SK-N-DZ (cell line): ENCODE measurements around the gene ELANE.
"Not testable (repeated sequence)": the region's sequence is repeated elsewhere in the genome, so short reads cannot be mapped to it uniquely, and the experiment has no call there.

ENCODE experiments used
- DNase-seq: peaks from one replicate; pipeline ENCODE4 v3.0.0-alpha.2; 2015; ENCODE audit warnings: low spot score

ELANE gene

DNA sequence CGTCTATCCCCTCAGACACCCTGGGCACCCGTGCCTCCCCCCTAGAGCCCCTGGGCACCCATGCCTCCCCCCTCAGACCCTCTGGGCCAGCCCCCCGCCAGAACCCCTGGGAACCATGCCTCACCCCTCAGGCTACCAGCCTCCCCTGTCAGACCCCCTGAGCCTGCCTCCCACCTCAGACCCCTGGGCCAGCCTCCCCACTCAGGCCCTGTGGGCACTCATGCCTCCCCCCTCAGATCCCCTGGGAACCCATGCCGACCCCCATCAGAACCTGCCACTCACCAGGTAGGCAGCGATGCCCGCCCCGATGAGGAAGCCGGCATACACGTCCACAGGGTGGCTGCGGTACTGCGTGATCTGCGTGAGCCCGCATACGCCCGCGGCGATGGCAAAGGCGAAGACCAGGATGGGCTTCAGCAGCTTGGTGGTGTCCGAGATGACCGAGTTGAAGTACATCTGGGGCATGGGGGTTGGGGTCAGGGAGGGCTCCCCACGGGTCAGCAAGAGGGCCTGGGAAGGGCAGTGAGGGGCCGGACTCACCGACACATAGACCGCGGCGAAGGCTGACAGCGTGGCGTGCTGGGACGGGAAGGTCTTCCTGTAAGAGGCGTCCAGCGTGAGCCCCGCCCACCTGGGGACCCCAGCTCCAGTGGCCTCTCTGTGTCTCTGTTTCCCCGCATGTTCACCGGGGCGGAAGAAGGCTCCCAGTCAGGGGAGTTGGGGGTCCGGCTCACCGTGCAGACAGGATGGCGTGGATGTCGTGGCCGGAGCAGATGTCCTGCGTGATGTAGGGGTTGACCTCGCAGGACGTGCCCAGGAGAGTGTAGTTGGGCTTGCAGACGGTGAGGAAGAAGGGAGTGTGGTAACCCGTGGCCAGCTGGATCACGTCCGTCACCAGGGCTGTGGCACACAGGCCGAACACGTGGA lies 37.7 kb upstream of the ELANE start:
- DNase-seq, result no peak

DNA sequence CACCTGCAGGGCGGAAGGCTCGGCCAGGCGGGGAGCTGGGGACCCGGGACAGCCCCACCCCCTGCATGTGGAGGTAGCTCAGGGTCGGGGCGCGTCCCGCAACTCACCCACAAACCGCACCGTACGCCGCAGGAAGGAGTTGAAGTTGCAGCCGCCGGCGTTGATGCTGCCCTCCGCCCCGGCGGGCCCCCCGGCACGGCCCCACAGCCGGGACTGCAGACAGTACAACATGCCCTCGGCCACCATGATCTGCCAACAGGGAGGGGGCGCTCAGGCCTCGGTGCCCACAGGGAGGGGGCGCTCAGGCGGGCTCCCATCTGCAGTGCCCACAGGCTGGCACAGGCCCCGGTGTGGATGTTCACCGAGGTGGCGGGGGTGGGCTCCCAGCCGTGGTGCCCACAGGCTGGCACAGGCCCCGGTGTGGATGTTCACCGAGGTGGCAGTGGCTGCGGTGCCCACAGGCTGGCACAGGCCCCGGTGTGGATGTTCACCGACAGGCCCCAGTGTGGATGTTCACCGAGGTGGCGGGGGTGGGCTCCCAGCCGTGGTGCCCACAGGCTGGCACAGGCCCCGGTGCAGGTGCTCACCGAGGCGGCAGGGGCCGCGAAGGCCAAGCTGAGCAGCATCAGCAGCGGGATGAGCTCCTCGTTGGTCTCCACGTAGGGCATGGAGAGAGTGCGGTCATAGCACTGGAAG lies 36.9 kb upstream of the ELANE start:
- no peak for DNase-seq

DNA sequence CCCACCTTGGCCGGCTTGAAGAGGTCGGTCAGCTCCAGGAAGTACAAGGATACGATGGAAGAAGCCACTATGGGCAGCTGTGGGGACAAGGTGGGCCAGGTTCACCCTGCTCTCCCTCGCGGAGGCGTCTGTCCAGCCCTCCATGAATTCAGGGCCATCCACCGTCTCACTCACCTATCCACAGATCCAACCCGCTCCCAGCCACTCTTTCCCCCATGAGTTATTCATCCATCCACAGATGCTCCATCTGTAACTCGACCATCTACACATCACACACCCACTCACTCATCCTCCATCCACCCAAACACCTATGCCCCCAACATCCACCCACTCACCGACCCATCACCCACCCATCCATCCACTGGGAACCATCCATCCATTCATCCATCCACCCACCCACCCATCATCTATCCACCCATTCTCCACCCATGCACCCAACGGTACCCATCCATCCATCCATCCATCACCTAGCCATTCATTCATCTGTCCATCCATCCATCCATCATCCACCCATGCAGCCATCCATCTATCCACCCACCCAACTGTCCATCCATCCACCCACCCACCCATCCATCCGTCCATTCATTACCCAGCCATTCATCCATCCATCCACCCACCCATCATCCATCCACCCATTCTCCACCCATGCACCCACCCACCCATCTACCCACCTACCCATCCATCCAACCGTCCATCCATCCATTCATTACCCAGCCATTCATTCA lies 36.2 kb upstream of the ELANE start:
- no peak for DNase-seq

DNA sequence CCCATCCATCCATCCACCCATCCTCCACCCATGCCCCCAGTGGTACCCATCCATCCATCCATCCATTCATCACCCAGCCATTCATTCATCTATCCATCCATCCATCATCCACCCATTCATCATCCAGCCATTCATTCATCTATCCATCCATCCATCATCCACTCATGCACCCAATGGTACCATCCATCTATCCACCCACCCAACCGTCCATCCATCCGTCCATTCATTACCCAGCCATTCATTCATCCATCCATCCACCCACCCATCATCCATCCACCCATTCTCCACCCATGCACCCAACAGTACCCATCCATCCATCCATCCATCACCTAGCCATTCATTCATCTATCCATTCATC lies 35.6 kb upstream of the ELANE start:
- DNase-seq, result no peak

DNA sequence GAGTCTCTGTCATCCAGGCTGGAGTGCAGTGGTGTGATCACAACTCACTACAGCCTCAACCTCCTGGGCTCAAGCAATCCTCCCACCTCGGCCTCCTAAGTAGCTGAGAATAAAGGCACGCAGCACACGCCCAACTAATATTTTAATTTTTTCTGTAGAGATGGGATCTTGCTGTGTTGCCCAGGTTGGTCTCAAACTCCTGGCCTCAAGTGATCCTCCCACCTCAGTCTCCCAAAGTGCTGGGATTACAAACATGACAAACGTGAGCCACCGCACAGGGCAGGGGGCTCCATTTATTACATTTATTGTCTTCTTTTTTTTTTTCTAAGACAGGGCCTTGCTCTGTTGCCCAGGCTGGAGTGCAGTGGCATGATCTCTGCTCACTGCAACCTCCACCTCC lies 31.9 kb upstream of the ELANE start:
- DNase-seq, result not testable (repeated sequence)

DNA sequence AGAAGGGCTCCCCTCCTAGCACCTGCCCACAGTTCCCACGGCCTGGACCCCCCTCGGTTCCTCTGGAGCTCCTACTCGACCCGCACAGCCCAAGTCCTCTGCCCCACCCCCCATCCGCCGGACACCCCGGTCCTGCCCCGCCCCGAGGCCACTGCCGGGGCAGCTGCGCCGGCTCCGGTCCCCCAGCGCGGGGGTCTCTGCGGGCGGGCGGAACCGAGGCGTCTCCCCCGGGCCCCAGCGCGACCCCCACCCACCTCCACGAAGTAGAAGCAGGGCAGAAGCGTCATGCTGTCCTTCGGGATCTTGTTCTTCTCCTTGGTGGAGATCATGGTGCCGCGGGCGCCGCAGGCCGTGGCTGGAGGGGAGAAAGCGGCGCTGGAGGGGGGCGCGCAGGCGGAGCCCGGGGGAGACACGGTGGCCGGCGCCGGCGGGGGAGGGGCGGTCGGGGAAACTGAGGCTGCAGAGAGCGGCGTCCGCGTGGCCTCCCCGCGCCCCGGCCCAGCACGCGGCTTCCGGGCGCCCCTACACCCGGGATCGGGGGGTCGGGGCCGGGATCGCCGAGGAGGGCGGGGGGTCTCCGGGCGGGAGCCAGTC lies 30.8 kb upstream of the ELANE start:
- DNase-seq, result no peak

DNA sequence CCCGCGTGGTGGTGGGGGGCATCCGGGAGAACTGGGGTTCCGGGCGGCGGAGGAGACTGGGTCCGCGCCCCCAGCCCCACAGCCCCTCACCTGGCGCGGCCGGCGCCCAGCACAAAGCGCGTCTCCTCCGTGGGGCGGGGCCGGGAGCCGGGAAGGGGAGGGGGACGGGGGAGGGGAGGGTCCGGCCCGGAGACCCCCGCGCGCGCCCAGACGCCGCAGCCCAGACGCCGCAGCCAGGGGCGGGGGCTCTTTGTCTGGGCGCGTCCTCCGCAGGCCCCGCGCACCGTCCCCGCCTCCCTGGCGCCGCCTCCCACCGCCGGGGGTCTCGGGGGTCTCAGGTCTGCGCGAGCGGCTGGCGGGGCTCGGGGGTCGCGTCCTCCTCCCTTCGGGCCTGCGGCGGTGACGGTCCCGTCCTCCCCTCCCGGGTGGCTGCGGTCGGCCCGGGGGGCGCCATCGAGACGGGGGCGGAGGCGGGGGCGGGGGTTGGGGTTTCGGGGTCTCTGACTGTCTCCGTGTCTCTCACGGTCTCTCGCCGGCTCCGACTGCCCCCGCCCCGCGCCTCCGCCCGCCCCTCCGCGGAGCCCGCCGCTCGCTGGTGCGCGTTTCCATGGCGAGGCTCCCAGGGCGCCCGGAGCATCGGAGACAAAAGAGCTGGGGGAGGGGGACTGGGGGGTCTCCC lies 30.1 kb upstream of the ELANE start, which contains the start of gene PLPPR3:
PLPPR3 (minus strand) TSS at position 131 of the 679 bp plus-strand sequence. CDS start 396 bp downstream, outside the sequence.
- DNase-seq, result peak; percentile 72

DNA sequence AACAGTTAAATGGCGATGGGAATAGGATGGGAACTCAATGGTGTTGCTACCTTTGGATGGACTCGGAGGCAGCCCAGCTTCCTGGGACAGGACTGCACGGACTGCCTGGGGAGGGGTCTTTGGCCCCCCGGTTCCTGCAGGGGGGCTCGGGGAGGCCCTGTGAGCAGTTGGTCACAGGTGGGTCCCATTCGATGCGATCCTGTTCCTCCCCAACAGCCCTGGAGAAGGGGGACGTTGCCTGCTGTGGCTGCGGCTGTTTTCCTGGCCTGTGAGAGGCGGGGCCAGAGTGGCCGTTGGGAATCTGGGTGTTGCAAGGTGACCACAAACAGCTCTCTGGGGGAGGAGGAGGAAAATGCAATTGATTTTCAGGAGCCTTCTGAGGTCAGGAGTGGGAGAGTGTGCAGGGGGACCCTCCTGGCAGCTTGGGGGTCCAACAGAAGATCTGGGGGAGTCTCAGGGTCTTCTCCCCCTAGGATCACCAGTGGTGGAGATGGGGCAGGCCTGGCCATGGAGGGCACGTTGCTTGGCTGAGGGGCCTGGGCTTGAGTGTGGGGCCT lies 28.5 kb upstream of the ELANE start:
- DNase-seq, result no peak

DNA sequence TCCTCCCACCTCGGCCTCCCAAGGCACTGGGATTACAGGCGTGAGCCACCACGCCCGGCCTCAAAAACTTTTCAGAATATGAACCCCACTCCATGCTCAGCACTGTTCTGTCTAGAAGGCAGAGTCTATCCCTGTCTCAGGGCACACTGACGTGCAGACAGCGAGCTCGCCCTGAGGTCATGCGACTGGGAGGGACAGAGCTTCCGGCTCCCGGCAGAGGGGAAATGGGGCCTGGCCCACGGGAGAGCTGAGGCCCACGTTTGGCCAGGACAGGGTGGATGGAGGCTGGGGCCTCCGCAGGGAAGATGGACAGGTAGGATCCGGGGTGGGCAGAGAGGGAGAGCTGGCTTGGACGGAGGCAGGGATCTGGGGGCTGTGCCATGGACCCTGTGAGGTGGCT lies 27.2 kb upstream of the ELANE start:
- no peak for DNase-seq

DNA sequence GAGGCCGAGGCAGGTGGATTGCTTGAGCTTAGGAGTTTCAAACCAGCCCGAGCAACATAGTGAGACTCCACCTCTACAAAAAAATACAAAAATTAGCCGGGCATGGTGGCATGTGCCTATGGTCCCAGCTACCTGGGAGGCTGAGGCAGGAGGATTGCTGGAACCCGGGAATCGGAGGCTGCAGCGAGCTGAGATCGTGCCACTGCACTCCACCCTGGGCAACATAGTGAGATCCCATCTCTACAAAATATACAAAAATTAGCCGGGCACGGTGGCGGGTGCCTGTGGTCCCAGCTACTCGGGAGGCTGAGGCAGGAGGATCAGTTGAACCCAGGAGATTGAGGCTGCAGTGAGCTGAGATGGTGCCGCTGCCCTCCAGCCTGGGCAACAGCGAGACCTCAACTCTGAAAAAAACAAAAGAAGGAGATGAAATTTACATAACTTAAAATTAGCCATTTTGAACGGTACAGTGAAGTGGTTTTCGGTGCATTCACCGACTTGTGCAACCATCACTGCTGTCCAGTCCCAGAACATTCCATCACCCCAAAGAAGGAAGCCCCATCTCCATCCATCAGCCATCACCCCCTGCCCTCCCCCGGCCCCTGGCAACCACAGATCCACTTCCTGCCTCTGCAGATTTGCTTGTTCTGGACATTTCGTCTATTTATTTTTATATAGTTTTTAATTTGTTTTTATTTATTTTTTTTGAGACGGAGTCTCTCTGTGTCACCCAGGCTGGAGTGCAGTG lies 26.0 kb upstream of the ELANE start:
- DNase-seq, result no peak

DNA sequence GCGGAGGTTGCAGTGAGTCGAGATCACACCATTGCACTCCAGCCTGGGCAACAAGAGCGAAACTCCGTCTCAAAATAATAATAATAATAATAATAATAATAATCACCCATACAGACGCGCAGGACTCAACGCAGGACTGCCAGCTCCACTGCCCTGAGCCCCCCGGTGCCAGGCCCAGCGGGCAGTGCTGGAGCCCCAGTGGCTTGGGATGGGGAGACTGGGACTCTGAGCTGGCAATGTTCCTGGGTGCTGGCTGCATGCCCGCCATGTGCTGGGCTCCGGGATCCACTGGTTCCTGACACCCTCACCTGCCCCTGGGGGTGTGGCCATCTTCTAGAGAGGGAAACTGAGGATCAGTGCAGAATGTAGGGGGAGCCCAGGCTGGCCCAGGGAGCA lies 24.8 kb upstream of the ELANE start:
- DNase-seq, result no peak

DNA sequence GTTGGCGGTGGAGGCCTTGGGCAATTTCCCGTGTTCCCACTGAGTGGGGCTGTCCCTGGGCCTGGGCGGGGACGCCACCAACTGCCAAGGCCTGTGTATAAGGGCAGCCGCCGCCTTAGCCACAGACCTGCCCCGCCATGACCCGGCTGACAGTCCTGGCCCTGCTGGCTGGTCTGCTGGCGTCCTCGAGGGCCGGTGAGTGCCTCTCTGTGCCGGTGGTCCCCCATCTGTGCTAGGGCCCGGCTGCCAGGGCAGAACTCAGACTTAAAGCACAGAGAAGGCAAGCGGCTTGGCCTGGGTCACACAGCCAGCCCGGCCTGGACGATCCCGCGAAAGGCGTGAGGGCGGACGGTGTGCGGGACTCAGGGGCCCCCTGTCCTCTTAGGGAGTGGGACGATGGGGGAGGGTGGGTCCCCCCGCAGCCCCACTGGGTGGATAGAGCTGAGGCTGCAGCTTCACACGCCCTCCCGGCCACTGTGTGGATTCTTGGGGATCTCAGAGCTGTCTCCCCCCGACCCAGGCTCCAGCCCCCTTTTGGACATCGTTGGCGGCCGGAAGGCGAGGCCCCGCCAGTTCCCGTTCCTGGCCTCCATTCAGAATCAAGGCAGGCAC lies 24.3 kb upstream of the ELANE start, which contains the start of gene AZU1:
AZU1 (plus strand) TSS at position 128 of the 612 bp plus-strand sequence; CDS start at position 138, 10 bp downstream.
- DNase-seq, result no peak

DNA sequence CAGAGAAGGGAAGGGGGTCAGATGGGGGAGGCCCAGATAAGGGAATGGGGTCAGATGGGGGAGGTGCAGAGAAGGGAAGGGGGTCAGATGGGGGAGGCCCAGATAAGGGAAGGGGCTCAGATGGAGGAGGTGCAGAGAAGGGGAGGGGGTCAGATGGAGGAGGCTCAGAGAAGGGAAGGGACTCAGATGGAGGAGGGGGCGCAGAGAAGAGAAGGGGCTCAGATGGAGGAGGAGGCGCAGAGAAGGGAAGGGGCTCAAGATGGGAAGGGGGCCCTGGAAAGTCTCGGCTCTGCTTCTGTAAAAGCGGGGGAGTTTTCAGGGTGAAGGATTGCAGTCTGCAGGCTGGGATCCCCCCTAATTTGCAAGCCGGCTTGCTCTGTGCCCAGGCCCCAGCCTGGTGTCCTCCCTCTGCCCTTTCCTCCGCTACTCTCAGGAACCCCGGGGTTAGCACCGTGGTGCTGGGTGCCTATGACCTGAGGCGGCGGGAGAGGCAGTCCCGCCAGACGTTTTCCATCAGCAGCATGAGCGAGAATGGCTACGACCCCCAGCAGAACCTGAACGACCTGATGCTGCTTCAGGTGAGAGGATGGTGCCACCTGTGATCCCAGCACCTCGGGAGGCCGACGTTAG lies 22.9 kb upstream of the ELANE start:
- no peak for DNase-seq

DNA sequence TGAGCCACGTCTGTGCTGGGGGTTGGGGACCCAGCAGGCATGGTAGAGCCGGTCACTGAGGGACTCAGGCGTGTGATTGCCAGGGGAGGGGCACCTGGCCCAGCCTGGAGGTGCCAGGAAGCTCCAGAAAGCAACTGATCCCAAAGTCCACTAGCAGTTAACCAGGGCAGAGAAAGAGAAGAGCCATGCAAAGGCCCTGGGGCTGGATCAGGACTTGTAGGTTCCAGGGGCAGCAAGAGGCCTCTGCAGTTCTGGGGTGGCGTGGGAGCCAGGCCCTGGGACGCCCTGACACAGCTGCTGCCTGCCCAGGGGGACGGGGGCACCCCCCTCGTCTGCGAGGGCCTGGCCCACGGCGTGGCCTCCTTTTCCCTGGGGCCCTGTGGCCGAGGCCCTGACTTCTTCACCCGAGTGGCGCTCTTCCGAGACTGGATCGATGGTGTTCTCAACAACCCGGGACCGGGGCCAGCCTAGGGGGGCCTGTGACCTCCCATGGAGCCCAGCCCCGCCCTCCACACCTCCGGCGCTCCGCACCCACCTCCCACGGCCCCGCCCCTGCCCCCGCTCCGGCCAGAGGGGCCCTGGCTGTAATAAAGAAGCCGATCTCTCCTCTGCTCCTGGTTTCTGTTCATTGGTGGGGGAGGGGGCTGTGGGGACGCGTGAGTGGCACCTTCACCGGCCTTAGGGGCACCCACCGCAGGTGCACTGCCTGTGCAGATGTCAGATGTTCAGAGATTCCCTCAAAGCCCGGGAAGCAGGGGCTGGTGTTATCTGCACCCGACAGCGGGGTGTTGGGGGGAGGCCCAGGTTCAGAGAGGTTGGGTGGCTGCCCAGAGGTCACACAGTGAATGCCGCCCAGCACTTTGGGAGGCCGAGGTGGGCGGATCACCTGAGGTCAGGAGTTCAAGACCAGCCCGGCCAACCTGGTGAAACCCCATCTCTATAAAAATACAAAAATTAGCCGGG lies 20.4 kb upstream of the ELANE start:
- no peak for DNase-seq

DNA sequence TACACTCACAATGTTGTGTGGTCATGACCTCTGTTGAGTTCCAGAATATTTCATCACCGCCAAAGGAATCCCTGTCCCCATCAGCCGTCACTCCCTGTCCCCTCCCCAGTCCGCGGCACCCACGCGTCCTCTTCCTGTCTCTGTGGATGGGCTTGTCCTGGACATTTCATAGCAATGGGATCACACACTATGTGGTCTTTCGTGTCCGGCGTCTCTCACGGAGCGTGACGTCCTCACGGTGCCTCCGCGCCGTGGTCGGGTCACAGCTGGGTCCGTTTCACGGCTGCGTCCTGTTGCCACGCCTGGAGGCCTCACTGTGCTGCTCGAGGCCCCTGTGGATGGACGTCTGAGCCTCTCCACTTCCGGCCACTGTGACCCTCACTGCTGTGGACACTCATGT lies 17.9 kb upstream of the ELANE start:
- no peak for DNase-seq

DNA sequence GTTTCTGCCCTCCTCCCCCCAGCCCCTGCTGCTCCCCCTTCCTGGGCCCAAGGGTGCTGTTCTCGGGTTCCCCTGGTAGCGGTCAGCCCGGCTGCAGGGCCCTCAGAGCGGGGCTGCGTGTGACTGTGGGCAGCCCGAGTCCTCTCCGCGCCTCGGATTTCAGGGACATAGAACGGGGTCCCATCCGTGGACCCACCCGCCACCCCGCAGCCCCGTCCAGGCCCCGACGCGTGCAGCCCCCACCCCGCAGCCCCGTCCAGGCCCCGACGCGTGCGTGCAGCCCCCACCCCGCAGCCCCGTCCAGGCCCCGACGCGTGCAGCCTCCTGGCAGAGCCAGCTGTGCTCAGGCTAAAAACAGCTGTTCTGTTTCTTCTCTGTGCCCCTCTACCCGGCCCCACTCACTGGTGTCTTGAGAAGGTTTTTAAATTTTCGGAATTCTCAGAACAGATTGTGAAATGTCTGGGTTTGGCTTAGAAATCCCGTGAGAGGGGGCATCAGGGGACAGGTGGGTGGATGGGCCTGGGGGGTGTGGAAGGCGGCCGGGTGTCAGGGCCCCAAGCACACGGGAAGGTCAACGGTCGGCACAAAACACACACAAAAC lies 16.8 kb upstream of the ELANE start:
- DNase-seq, result no peak

DNA sequence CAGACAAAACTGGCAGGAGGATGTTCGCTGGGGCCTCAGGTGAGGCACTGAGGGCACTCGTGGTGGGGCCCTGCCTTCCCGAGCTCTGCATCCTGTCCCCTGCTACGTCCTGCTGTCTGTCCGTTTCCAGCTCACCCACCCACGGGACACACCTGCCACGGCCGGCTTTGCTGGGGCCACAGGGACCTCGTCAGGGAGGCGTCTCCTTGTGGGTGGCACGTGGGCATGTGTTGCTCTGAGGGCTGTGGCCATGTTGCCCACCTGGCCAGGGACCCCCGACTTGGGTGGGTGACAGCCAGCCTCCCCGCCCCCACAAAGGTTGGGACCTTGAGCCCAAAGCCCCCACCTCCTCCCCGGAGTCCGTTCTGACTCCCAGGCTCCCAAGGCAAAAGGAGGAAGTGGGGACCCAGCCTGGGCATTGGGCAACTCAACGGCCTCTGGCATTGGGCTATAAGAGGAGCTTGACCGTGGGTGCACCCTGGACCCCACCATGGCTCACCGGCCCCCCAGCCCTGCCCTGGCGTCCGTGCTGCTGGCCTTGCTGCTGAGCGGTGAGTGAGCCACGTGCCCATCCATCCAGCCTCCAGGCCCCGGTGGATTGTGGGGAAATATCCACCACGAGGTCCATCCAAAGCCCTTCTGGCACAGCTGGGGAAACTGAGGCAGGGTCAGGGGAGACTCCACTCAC lies 11.4 kb upstream of the ELANE start, which contains the start of gene PRTN3:
PRTN3 (plus strand) TSS at position 481 of the 688 bp plus-strand sequence; CDS start at position 491, 10 bp downstream.
- DNase-seq, result no peak
